NB4 (cell line): ENCODE data around the gene LNX2.

ENCODE experiments used
- POLR2A ChIP-seq: IDR thresholded peaks from 2 replicates; pipeline ENCODE4 v1.6.1; 2011; ENCODE audit warnings: mild to moderate bottlenecking; ENCODE audit not compliant: insufficient read length; ENCODE audit errors: extremely low read depth
- TF ChIP-seq, protein P1 (sequence below): IDR thresholded peaks from one replicate; pipeline ENCODE4 v1.5.1; 2012; ENCODE audit warnings: low read depth, low read length

DNA sequence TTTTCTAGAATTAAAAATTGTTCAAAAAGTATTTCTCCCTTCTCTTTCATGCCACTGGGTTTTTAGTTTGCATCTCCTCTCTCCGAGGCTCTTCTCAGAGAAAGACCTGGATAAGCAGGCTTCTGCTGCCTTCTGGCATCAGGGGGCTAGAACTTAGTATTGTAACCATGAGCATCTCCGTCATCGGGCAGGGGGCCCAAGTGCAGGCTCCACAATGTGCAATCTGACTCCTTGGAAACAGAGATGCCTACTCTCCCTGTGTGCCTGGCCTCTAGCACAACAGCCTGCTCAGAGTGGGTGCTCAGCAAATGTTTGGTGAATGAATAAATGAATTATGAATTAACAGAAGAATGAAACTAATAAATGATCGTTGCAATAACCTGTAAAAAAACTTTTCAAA is 124.3 kb downstream of the LNX2 start:
- TF ChIP-seq, protein P1, sequence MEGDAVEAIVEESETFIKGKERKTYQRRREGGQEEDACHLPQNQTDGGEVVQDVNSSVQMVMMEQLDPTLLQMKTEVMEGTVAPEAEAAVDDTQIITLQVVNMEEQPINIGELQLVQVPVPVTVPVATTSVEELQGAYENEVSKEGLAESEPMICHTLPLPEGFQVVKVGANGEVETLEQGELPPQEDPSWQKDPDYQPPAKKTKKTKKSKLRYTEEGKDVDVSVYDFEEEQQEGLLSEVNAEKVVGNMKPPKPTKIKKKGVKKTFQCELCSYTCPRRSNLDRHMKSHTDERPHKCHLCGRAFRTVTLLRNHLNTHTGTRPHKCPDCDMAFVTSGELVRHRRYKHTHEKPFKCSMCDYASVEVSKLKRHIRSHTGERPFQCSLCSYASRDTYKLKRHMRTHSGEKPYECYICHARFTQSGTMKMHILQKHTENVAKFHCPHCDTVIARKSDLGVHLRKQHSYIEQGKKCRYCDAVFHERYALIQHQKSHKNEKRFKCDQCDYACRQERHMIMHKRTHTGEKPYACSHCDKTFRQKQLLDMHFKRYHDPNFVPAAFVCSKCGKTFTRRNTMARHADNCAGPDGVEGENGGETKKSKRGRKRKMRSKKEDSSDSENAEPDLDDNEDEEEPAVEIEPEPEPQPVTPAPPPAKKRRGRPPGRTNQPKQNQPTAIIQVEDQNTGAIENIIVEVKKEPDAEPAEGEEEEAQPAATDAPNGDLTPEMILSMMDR = no peak
- no peak for TF ChIP-seq POLR2A
